SU-DHL-6 (cell line): ENCODE data around the gene GRK6.

Experiments used
- H2AFZ ChIP-seq: fragments of 200-600 bp; sonication (generic); 2 replicates; pipeline ENCODE4 v1.6.1; 2014; ENCODE audit warnings: low read depth, mild to moderate bottlenecking, moderate library complexity, mixed read lengths, antibody characterized with exemption, low read length; ENCODE audit not compliant: severe bottlenecking
- H3F3A ChIP-seq: fragments of 200-600 bp; shearing (Covaris generic); 2 replicates; pipeline ENCODE4 v1.6.0; 2016; ENCODE audit warnings: antibody characterized with exemption, mild to moderate bottlenecking; ENCODE audit not compliant: insufficient read depth
- H3K27ac ChIP-seq: fragments of 200-600 bp; sonication (generic); 2 replicates; pipeline ENCODE4 v1.5.1; 2016; ENCODE audit warnings: low read depth, mild to moderate bottlenecking, low read length, moderate library complexity, mixed read lengths
- H3K27me3 ChIP-seq: fragments of 200-600 bp; sonication (generic), shearing (Covaris generic); 2 replicates; pipeline ENCODE4 v1.6.0; 2014; ENCODE audit warnings: mild to moderate bottlenecking, low read length
- H3K36me3 ChIP-seq: fragments of 200-600 bp; sonication (generic); 2 replicates; pipeline ENCODE4 v1.6.1; 2014; ENCODE audit warnings: mild to moderate bottlenecking, low read length, mixed read lengths
- H3K4me2 ChIP-seq: fragments of 300-600, 200-600 bp; shearing (Covaris generic), sonication (generic); 2 replicates; pipeline ENCODE4 v1.6.0; 2014; ENCODE audit warnings: low read length, low read depth, mild to moderate bottlenecking; ENCODE audit not compliant: poor library complexity, severe bottlenecking
- H3K4me3 ChIP-seq: fragments of 200-600 bp; sonication (generic); 2 replicates; pipeline ENCODE4 v1.5.1; 2014; ENCODE audit warnings: antibody characterized with exemption, low read length, mild to moderate bottlenecking, mixed read lengths; ENCODE audit not compliant: insufficient read depth, poor library complexity, severe bottlenecking
- H3K79me2 ChIP-seq: fragments of 200-600 bp; sonication (generic); 2 replicates; pipeline ENCODE4 v1.6.1; 2014; ENCODE audit warnings: mild to moderate bottlenecking, low read length, moderate library complexity; ENCODE audit not compliant: insufficient read depth
- H3K9ac ChIP-seq: fragments of 200-600 bp; sonication (generic); 2 replicates; pipeline ENCODE4 v1.7.0; 2014; ENCODE audit warnings: mild to moderate bottlenecking, low read length
- H3K9me2 ChIP-seq: fragments of 200-600 bp; sonication (generic); replicated peaks from 2 replicates; pipeline ENCODE4 v1.6.1; 2014; ENCODE audit warnings: low read length; ENCODE audit not compliant: insufficient read depth
- H3K9me3 ChIP-seq: fragments of 200-600 bp; sonication (generic); 2 replicates; pipeline ENCODE4 v1.6.1; 2014; ENCODE audit warnings: low read length, mixed read lengths; ENCODE audit not compliant: insufficient read depth
- H4K20me1 ChIP-seq: fragments of 200-600 bp; sonication (generic); 2 replicates; pipeline ENCODE4 v1.6.1; 2014; ENCODE audit warnings: low read depth, mild to moderate bottlenecking, antibody characterized with exemption, low read length, moderate library complexity, mixed read lengths
- EZH2phosphoT487 ChIP-seq: fragments of 200-600 bp; sonication (generic), shearing (Covaris generic); conservative IDR thresholded peaks from 2 replicates; pipeline ENCODE4 v1.6.1; 2018; ENCODE audit warnings: mild to moderate bottlenecking, antibody characterized with exemption, low read length, moderate library complexity, mixed read lengths
- TF ChIP-seq, protein P1 (sequence below): fragments of 200-600 bp; sonication (generic); IDR thresholded peaks from one replicate; pipeline ENCODE4 v1.5.1; 2017; ENCODE audit warnings: antibody characterized with exemption, mild to moderate bottlenecking, low read length, moderate library complexity; ENCODE audit not compliant: insufficient read depth, poor library complexity, severe bottlenecking

GRK6 gene

DNA sequence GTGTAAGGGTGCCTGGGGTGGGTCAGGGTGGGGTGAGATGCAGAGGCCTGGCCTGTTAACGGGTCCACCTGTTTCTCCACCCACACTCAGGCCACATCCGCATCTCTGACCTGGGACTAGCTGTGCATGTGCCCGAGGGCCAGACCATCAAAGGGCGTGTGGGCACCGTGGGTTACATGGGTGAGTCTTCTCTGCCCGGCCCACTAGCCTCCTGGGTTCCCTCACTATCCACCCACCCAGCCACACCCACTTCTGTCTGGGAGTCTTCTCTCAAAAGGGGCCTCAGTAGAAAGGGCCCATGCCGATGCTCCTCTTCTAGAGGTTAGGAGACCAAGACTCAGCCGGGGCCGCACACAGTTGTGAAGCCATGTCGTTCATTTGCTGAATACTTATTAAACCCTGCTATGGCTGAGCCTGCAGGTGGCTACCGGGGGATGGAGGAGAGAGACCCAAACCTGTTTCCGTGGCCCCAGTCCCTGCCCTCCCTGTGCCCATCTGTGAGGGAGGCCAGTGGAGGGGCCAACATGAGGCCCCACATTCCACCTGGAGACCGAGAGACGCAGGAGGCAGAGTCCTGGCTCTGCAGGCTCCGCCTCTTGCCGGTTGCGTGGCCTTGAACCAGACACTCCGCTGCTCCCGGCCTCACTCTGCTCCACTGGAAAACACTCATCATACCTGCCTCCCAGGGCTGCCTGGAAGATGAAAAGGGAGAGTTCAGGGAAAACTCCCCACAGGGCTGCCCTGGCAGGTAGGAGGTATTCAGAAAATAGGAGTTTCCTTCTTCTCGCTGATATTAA lies 8.7 kb downstream of the GRK6 start:
- Histone ChIP-seq H3K9ac (no peak overlapping the region), H3K9me3 (no peaks in the 10 kb centered on the region), H2AFZ (no peak overlapping the region), H3K4me3 (no peak overlapping the region), H3K79me2 (no peaks in the 10 kb centered on the region), H3K4me2 (no peak overlapping the region), H3K9me2 (no peaks in the 10 kb centered on the region), H4K20me1 (no peaks in the 10 kb centered on the region), H3K36me3 (no peaks in the 10 kb centered on the region), H3K27ac (no peak overlapping the region), H3K27me3 (no peaks in the 10 kb centered on the region), H3F3A (peaks cover 23% of the 10 kb centered on the region)
- TF ChIP-seq, protein P1, sequence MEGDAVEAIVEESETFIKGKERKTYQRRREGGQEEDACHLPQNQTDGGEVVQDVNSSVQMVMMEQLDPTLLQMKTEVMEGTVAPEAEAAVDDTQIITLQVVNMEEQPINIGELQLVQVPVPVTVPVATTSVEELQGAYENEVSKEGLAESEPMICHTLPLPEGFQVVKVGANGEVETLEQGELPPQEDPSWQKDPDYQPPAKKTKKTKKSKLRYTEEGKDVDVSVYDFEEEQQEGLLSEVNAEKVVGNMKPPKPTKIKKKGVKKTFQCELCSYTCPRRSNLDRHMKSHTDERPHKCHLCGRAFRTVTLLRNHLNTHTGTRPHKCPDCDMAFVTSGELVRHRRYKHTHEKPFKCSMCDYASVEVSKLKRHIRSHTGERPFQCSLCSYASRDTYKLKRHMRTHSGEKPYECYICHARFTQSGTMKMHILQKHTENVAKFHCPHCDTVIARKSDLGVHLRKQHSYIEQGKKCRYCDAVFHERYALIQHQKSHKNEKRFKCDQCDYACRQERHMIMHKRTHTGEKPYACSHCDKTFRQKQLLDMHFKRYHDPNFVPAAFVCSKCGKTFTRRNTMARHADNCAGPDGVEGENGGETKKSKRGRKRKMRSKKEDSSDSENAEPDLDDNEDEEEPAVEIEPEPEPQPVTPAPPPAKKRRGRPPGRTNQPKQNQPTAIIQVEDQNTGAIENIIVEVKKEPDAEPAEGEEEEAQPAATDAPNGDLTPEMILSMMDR: no peak
- TF ChIP-seq EZH2phosphoT487: no peak

DNA sequence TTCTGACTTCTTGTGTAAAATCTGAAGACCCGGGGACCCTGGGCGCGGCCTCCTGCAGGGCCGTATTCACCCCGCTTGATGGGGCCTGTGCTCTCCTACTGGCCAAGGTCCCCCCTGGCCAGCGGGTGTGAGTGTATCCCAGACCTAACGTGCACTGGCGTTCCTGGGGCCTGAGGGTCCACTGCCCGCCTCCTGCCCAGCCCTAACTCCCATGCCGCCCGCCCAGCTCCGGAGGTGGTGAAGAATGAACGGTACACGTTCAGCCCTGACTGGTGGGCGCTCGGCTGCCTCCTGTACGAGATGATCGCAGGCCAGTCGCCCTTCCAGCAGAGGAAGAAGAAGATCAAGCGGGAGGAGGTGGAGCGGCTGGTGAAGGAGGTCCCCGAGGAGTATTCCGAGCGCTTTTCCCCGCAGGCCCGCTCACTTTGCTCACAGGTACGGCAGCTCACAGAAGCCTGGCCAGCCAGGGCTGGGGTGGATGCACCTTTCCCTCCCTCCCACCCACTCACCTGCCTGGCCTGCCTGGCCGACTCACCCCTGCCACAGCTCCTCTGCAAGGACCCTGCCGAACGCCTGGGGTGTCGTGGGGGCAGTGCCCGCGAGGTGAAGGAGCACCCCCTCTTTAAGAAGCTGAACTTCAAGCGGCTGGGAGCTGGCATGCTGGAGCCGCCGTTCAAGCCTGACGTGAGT lies 9.5 kb downstream of the GRK6 start:
- Histone ChIP-seq H3K79me2 (no peaks in the 10 kb centered on the region), H2AFZ (no peak overlapping the region), H3K27ac (no peak overlapping the region), H3K36me3 (no peaks in the 10 kb centered on the region), H3K4me3 (no peak overlapping the region), H4K20me1 (no peaks in the 10 kb centered on the region), H3K27me3 (no peaks in the 10 kb centered on the region), H3K4me2 (no peak overlapping the region), H3K9me2 (no peaks in the 10 kb centered on the region), H3K9ac (no peak overlapping the region), H3F3A (peaks cover 15% of the 10 kb centered on the region), H3K9me3 (no peaks in the 10 kb centered on the region)
- TF ChIP-seq, protein P1: no peak
- no peak for TF ChIP-seq EZH2phosphoT487

GRCh38 chr5:177437623-177438022 lies 11.1 kb downstream of the GRK6 start:
- Histone ChIP-seq H3K4me3 (no peak overlapping the region), H3K27me3 (no peaks in the 10 kb centered on the region), H3K79me2 (no peaks in the 10 kb centered on the region), H3K9me3 (no peaks in the 10 kb centered on the region), H4K20me1 (no peaks in the 10 kb centered on the region), H3K27ac (no peak overlapping the region), H3K9me2 (no peaks in the 10 kb centered on the region), H3K36me3 (no peaks in the 10 kb centered on the region), H2AFZ (no peak overlapping the region), H3F3A (no peaks in the 10 kb centered on the region; the same call in none of the 2 replicates), H3K4me2 (no peak overlapping the region), H3K9ac (no peak overlapping the region)
- TF ChIP-seq, protein P1: no peak
- TF ChIP-seq EZH2phosphoT487: no peak
